HG03469 (cell line): ENCODE data around the gene TP63.
"Not testable (repeated sequence)": the region's sequence is repeated elsewhere in the genome, so short reads cannot be mapped to it uniquely, and the experiment has no call there.

Experiments
- ATAC-seq: cut with Tn5 transposase; IDR thresholded peaks from one replicate; pipeline ENCODE4 v1.9.1; 2021; ENCODE audit warnings: mild to moderate bottlenecking, moderate library complexity, moderate number of reproducible peaks; ENCODE audit not compliant: unreplicated experiment

Gene TP63

GRCh38 chr3:189720736-189721417 is 89.7 kb downstream of the TP63 start:
- no peak for ATAC-seq

- ATAC-seq: no peak
Measured at GRCh38 chr3:189721873-189722665, 90.9 kb downstream of the TP63 start.

GRCh38 chr3:189724356-189724755 is 93.2 kb downstream of the TP63 start:
- no peak for ATAC-seq

DNA sequence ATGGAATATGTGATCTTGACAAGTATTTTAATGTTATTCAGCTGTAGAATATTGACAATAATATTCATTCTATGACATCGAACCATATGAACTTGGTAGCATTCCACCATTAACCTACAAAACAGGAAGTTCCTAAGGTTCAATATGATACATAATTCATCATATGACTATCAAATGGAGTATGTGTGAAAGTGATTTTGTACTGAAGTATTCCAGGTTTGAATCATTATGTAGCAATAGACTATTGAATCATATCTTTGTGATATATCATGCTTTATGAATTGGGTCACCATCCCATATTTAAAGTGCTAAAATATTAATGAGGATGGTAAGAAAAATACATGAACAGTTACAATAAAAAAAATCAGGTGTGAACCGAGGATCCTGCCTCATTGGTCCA is 95.1 kb downstream of the TP63 start:
- ATAC-seq: no peak

GRCh38 chr3:189727158-189727557 is 96.0 kb downstream of the TP63 start:
- ATAC-seq: no peak

DNA sequence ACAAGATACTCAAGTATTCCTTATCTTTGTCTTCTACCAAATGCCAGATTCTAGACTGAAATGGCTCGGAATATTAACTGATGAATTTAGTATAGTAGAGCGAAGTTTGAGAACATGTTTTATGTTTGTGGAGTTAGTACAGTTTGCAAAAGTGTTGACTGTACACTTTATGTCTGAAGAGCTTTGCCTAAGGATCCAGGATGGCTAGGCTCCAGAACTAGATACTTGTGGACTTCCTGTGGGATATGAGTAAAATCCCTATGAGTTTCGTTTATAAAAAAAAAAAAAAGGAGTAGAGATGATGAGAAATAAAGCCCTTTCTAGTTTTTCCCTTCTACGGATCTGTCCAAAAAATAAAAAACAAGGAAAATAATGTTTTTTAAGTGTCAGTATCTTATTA is 96.7 kb downstream of the TP63 start:
- ATAC-seq: no peak

- ATAC-seq: no peak
Measured at GRCh38 chr3:189728915-189729314, 97.7 kb downstream of the TP63 start.

- no peak for ATAC-seq
Measured at GRCh38 chr3:189734061-189734460, 102.9 kb downstream of the TP63 start.

DNA sequence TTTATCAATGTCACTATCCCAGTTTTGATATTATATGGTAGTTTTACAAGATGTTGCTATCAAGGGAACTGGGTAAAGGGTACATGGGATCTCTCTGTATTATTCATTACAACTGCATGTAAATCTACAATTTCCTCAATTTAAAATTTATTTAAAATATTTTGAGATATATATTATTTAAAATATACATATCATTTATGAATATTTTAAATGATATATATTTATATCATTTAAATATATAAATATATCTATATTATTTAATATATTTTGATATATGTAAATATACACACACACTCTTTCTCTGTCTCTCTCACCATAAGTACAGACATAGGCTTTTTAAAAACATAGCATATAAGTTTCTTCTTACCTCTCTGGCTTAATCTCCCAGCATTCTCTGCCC is 104.7 kb downstream of the TP63 start:
- no peak for ATAC-seq

DNA sequence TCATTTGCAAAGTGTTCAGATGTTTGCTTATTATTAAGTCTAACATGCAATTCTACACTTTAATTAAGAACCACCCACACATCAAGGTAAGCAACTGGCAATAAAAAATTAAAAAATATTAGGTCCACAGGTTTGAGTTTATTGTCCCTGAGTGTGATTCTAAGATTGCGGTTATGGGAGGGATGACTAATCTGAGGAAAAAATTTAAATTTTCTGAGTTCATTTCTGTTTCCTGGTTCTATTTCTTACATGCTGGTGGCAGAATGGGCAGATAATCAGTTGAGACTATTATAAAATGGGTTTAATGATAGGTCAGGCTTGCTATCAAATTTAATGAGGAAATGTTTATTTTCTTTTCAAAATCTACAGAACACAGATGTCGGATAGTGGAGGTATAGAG is 105.9 kb downstream of the TP63 start:
- ATAC-seq: no peak

GRCh38 chr3:189737619-189738018 is 106.4 kb downstream of the TP63 start:
- ATAC-seq: no peak

DNA sequence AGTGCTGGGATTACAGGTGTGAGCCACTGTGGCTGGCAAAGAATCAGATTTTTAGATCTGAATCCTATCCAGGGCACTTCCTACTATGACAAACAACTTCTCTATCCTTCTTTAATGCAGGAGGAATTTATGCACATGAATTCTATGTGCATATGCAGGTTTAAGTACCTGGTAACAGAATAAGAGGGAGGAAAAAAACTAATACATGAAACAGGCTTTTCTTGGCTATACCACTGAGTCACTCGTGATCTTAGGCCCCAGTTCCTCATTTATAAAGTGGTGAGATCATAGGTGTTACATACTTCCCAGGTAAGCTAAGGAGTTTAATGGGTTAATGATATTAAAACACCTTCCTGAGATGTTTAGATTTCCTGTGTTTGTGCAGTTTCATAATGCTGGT is 108.2 kb downstream of the TP63 start:
- ATAC-seq: no peak

DNA sequence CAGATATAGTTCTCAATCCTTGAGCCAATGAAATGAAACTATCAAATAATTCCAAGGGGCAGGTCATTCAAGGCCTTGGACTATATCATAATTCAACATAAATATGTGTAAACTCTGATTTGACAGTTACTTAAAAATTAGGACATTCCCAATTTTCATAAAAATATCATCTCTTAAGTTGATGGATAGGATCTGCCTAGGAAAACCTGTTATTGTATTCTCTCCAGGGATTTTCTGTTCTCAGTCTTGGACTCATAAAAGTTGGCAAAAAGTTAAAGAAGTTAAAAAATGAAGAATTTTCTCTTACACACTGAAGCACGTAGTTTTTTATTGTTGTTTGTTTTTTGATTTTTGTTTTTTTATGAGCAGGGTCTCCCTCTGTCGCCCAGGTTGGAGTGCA is 109.0 kb downstream of the TP63 start:
- no peak for ATAC-seq

DNA sequence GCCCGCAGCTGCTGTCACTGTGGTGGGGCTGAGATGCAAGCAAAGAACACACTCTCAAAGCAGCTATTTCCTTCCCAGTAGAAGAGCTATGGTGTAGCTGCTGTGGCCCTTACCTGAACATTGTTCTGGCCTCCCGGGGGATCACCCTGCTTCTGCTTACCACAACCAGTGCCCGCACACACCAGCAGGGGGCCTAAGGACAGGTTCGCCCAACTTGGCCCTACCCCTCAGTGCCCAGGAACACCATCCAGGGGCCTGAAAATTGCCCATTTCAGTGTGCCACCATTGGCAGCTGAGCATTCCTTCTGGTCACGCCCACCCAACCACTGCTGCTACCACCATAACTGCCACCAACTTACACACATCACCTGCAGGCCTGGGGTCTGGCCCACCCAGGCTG is 113.0 kb downstream of the TP63 start:
- ATAC-seq: no peak

DNA sequence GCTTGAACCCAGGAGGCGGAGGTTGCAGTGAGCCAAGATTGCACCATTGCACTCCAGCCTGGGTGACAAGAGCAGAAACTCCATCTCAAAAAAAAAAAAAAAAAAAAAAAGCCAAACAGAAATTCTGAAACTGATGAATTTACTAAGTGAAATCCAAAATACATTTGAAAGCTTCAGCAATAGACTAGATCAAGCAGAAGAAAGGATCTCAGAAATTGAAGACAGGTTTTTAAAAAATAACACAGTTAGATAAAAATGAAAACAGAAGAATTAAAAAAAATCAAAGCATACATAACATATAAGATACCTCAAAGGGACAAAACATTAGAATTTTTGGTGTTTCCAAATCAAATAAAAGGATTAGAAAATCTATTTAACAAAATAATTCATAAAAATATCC is 114.4 kb downstream of the TP63 start:
- no peak for ATAC-seq

DNA sequence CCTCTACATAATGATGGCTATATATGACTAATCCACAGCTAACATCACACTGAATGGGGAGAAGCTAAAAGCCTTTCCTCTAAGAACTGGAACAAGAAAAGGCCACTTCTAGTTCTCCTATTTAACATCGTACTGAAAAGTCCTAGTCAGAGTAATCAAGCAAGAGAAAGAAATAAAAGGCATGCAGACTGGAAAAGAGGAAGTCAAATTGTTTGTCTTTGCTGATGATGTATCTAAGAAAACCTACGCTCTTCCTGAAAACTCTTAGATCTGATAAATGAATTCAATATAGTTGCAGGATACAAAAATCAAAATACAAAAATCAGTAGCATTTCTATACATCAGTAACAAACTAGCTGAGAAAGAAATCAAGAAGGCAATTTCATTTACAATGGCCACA is 116.9 kb downstream of the TP63 start:
- ATAC-seq: no peak

- ATAC-seq: not testable (repeated sequence)
Measured at GRCh38 chr3:189750972-189751371, 119.8 kb downstream of the TP63 start.

DNA sequence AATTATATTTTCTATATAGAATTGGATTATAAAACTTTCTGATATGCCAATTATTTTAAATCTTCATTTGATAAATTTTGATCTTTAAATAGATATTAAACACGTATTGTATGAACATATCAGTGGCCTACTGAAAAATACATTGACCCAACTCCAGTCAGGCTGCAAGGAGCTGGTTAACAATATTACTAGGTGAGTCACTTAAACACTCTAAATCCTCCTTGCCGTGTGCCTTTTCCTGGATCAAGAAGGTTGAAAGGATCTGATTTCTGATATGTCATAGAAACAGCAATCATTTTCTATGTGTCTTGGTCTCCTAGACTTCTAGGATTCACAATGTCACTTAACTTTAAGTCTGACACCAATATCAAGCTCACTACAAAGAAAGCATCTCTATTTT is 123.2 kb downstream of the TP63 start:
- ATAC-seq: no peak

DNA sequence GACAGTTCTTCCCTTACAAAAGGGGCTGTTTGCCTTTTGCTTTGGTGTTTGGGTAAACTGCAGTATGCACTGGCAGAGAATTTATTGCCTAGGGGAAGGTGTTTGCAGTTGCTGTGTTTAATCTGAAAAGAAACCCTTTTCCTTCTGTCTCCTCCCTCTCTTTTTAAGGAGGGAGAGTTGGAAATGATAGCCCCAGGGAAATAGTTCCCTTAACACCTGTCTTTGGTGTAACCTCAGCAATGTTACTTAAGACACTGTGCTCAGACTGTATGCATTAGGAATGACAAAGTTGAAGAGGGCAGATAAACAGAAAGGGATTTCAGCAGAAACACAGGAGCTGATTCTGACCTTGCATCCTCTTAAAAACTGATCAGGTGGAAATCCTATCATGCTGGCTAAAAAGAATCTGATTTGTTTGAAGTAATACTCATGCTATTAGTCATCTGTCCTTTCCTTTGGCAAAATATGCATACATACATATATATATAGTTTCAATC is 125.4 kb downstream of the TP63 start:
- ATAC-seq: no peak

- ATAC-seq: no peak
Measured at GRCh38 chr3:189758186-189758585, 127.0 kb downstream of the TP63 start.

- ATAC-seq: no peak
Measured at GRCh38 chr3:189766416-189766815, 135.2 kb downstream of the TP63 start.

- ATAC-seq: no peak
Measured at GRCh38 chr3:189771842-189772450, 140.8 kb downstream of the TP63 start.
